H1 (cell line): ENCODE data around the gene SGCD. TPM values are rescaled to one million over a fixed set of nuclear protein-coding genes. Genes with fewer than 3 reads are reported as not detected.

ENCODE experiments used
- CTCF ChIA-PET: fragments of 300-600 bp; sonication (Branson Sonifier 250); formaldehyde crosslinking; loops from one replicate; lab custom pipeline; 2021; ENCODE audit not compliant: partially characterized antibody; lab: Charles Lee
- POLR2A ChIA-PET: fragments of 300-600 bp; sonication (Branson Sonifier 250); formaldehyde crosslinking; loops from one replicate; lab custom pipeline; 2021; ENCODE audit warnings: inconsistent platforms; ENCODE audit not compliant: partially characterized antibody; lab: Charles Lee
- DNase-seq, 2 experiments: peaks; one replicate each; pipeline versions ENCODE4 v3.0.0 to v3.0.0-alpha.2; 2010 to 2022; ENCODE audit warnings: low spot score in 2 of 2, low read depth in 1 of 2, mixed read lengths in 1 of 2
- FAIRE-seq: peaks from 2 replicates; lab custom pipeline; 2011; peaks lifted over from hg19 to GRCh38; lab: Jason Lieb, UNC
- H2AFZ ChIP-seq: 2 replicates; pipeline ENCODE4 v1.8.1; 2012; ENCODE audit warnings: low read length, inconsistent platforms
- H2AK5ac ChIP-seq: 2 replicates; pipeline ENCODE4 v1.6.1; 2013; ENCODE audit warnings: low read depth, low read length
- H2BK120ac ChIP-seq: replicated peaks from 2 replicates; pipeline ENCODE3; 2013; ENCODE audit warnings: low read depth, low read length, inconsistent platforms
- H2BK12ac ChIP-seq: 2 replicates; pipeline ENCODE4 v1.6.1; 2013; ENCODE audit warnings: low read depth, low read length
- H2BK15ac ChIP-seq: 2 replicates; pipeline ENCODE4 v1.6.1; 2013; ENCODE audit warnings: low read length
- H2BK20ac ChIP-seq: 2 replicates; pipeline ENCODE4 v1.6.1; 2013; ENCODE audit warnings: low read length
- H2BK5ac ChIP-seq: 2 replicates; pipeline ENCODE4 v1.6.1; 2013; ENCODE audit warnings: low read depth, low read length
- H3K14ac ChIP-seq: 2 replicates; pipeline ENCODE4 v1.6.1; 2013; ENCODE audit warnings: inconsistent platforms; ENCODE audit not compliant: insufficient read length
- H3K18ac ChIP-seq: 2 replicates; pipeline ENCODE4 v1.6.1; 2013; ENCODE audit warnings: low read length; ENCODE audit errors: extremely low read depth
- H3K23ac ChIP-seq: 2 replicates; pipeline ENCODE4 v1.6.1; 2013; ENCODE audit warnings: inconsistent platforms; ENCODE audit not compliant: insufficient read length
- H3K23me2 ChIP-seq: 2 replicates; pipeline ENCODE4 v1.6.1; 2013; ENCODE audit warnings: low read depth, low read length
- H3K27ac ChIP-seq: 2 replicates; pipeline ENCODE4 v1.6.1; 2011; ENCODE audit warnings: low read depth, low read length, inconsistent platforms
- H3K27me3 ChIP-seq, 4 experiments: replicated peaks in 1 of 4; 1 replicate in 1 of 4; 2 replicates in 3 of 4; pipeline versions ENCODE4 v1.6.1 to v1.8.1; 2011 to 2013; ENCODE audit warnings: low read length in 3 of 4, mild to moderate bottlenecking in 3 of 4, inconsistent platforms in 2 of 4, mixed read lengths in 2 of 4, moderate library complexity in 1 of 4; ENCODE audit not compliant: control insufficient read depth in 3 of 4, insufficient read depth in 3 of 4; ENCODE audit errors: extremely low read depth in 1 of 4
- H3K36me3 ChIP-seq, 4 experiments: 2 replicates each; pipeline versions ENCODE4 v1.6.1 to v1.8.1; 2011 to 2013; ENCODE audit warnings: mild to moderate bottlenecking in 4 of 4, low read length in 3 of 4, moderate library complexity in 2 of 4, control low read depth in 1 of 4, inconsistent platforms in 1 of 4; ENCODE audit not compliant: insufficient read depth in 4 of 4, control insufficient read depth in 2 of 4
- H3K4ac ChIP-seq: replicated peaks from 2 replicates; pipeline ENCODE3; 2013; ENCODE audit warnings: low read length, low read depth, mixed read lengths, inconsistent platforms; ENCODE audit not compliant: insufficient read length
- H3K4me1 ChIP-seq, 4 experiments: replicated peaks in 1 of 4; 1 replicate in 1 of 4; 2 replicates in 3 of 4; pipeline versions ENCODE4 v1.6.1 to v1.8.1; 2011 to 2013; ENCODE audit warnings: low read length in 3 of 4, inconsistent platforms in 2 of 4, mixed read lengths in 1 of 4; ENCODE audit not compliant: insufficient read depth in 4 of 4, control insufficient read depth in 3 of 4
- H3K4me2 ChIP-seq, 2 experiments: 2 replicates each; pipeline versions ENCODE4 v1.6.1 to v1.8.1; 2011 to 2013; ENCODE audit warnings: low read depth in 2 of 2, low read length in 2 of 2, control low read depth in 1 of 2, inconsistent platforms in 1 of 2, mild to moderate bottlenecking in 1 of 2; ENCODE audit not compliant: insufficient read depth in 1 of 2
- H3K4me3 ChIP-seq, 4 experiments: fragments of 200-600, 300-600 bp in 1 of 4; sonication (generic), shearing (Covaris generic), sonication (Bioruptor Twin) in 1 of 4; 2 replicates each; pipeline versions ENCODE4 v1.5.1 to v1.8.1; 2011 to 2016; ENCODE audit warnings: low read length in 4 of 4, low read depth in 3 of 4, control low read depth in 2 of 4, inconsistent platforms in 2 of 4, mild to moderate bottlenecking in 2 of 4, mixed read lengths in 1 of 4, moderate library complexity in 1 of 4; ENCODE audit not compliant: insufficient read depth in 2 of 4; ENCODE audit errors: extremely low read depth in 1 of 4
- H3K56ac ChIP-seq: replicated peaks from 2 replicates; pipeline ENCODE3; 2013; ENCODE audit warnings: low read depth, mild to moderate bottlenecking, mixed read lengths, low read length, inconsistent platforms; ENCODE audit not compliant: insufficient read length
- H3K79me1 ChIP-seq: 2 replicates; pipeline ENCODE4 v1.6.1; 2013; ENCODE audit warnings: low read depth, low read length, control low read depth
- H3K79me2 ChIP-seq, 2 experiments: 2 replicates each; pipeline versions ENCODE4 v1.6.1 to v1.8.1; 2012 to 2013; ENCODE audit warnings: low read length in 2 of 2, mild to moderate bottlenecking in 2 of 2, inconsistent platforms in 1 of 2; ENCODE audit not compliant: insufficient read depth in 2 of 2, control insufficient read depth in 1 of 2
- H3K9ac ChIP-seq, 4 experiments: replicated peaks in 1 of 4; 1 replicate in 1 of 4; 2 replicates in 3 of 4; pipeline versions ENCODE4 v1.6.1 to v1.8.1; 2011 to 2013; ENCODE audit warnings: low read depth in 3 of 4, low read length in 3 of 4, control low read depth in 2 of 4, mild to moderate bottlenecking in 2 of 4, moderate library complexity in 2 of 4, inconsistent platforms in 1 of 4; ENCODE audit errors: extremely low read depth in 1 of 4
- H3K9me3 ChIP-seq, 2 experiments: 2 replicates each; pipeline versions ENCODE4 v1.6.1 to v1.8.1; 2012 to 2013; ENCODE audit warnings: mild to moderate bottlenecking in 2 of 2, moderate library complexity in 2 of 2, control low read depth in 1 of 2, inconsistent platforms in 1 of 2, low read depth in 1 of 2, low read length in 1 of 2, mixed read lengths in 1 of 2; ENCODE audit not compliant: insufficient read depth in 2 of 2
- H4K20me1 ChIP-seq, 2 experiments: replicated peaks in 1 of 2; 2 replicates each; pipeline versions ENCODE3 to v1.8.1; 2011 to 2013; ENCODE audit warnings: inconsistent platforms in 2 of 2, low read length in 2 of 2, mild to moderate bottlenecking in 1 of 2; ENCODE audit not compliant: insufficient read depth in 2 of 2, control insufficient read depth in 1 of 2
- H4K5ac ChIP-seq: 2 replicates; pipeline ENCODE4 v1.6.1; 2013; ENCODE audit warnings: low read length, low read depth, mixed read lengths, inconsistent platforms; ENCODE audit not compliant: insufficient read length
- H4K8ac ChIP-seq: 2 replicates; pipeline ENCODE4 v1.8.0; 2013; ENCODE audit warnings: mild to moderate bottlenecking, moderate library complexity, low read length, inconsistent platforms; ENCODE audit not compliant: insufficient read depth; ENCODE audit errors: extremely low read depth
- H4K91ac ChIP-seq: replicated peaks from 2 replicates; pipeline ENCODE3; 2013; ENCODE audit warnings: low read length, mixed read lengths, inconsistent platforms; ENCODE audit not compliant: insufficient read length
- SP1 ChIP-seq: IDR thresholded peaks from 2 replicates; pipeline ENCODE4 v1.6.1; 2011; ENCODE audit warnings: low read depth, low read length
- TCF12 ChIP-seq: IDR thresholded peaks from 2 replicates; pipeline ENCODE4 v1.6.1; 2011; ENCODE audit warnings: low read depth, mild to moderate bottlenecking, low read length
- WGBS, 2 experiments: shearing (Covaris generic) in 1 of 2; methylation state at CpG; one replicate each; pipeline versions ENCODE4 v1.1.6 to v1.1.7; 2013 to 2015; ENCODE audit warnings: low lambda C conversion rate in 2 of 2, mixed read lengths in 2 of 2, inconsistent platforms in 1 of 2, low coverage in 1 of 2, missing lambda C conversion rate in 1 of 2; ENCODE audit not compliant: insufficient replicate concordance in 2 of 2, insufficient coverage in 1 of 2, insufficient read length in 1 of 2; ENCODE audit errors: extremely low coverage in 1 of 2, missing lambda C conversion rate in 1 of 2; 5-methylcytosine and 5-hydroxymethylcytosine counted together
- polyA plus RNA-seq, 7 experiments: library from polyadenylated mRNA; depleted of rRNA in 3 of 7; stranded (reverse) in 5 of 7; unstranded in 2 of 7; fragments of >200 nt in 5 of 7; fragments of 200-250 nt in 2 of 7; gene quantifications; 1 replicate in 5 of 7; 2 replicates in 1 of 7; 4 replicates in 1 of 7; pipeline versions ENCODE4 v1.2.1 to v1.2.3, GENCODE V29; 2011 to 2013; ENCODE audit warnings: missing spikeins in 2 of 7, mixed read lengths in 2 of 7
- total RNA-seq: library from RNA; stranded (reverse); fragmentation: NEBNext Ultra II Directional; extraction: Animal tissue kit (Norgen Biotek cat#: 25700); gene quantifications from 2 replicates; pipeline ENCODE4 v1.2.1, GENCODE V29; 2021
- TF ChIP-seq, protein P1 (sequence below): IDR thresholded peaks from 2 replicates; pipeline ENCODE4 v1.6.1; 2012; ENCODE audit warnings: inconsistent platforms
- TF ChIP-seq, protein P2 (sequence below): IDR thresholded peaks from 2 replicates; pipeline ENCODE4 v1.6.1; 2012; ENCODE audit warnings: low read length, inconsistent platforms

The SGCD gene
- total and polyA plus RNA-seq, 2 of the 8 experiments (the other 6 are each of a cell fraction or from before 2014, with no cell fraction given), result 0.04 to 0.08 TPM

DNA sequence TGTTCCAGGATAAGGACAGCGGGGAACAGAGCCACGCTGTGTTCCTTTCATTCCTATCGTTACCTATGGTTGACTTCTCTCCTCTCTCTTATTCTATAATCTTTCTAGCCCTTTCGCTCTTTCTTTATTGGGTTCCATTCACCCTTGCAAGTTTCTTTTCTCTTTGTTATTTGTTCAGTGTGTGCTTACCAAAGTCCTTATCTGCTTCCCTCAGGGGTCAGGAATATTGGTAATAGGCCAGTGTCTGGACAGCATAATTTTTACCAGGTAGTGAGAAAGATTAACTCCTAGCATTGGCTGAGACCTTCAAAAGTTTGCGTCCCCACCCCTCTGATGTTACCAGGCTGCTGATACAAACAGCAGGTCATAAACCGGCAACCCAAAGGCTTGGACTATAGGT is 4.9 kb downstream of the SGCD start:
- Histone ChIP-seq H2AFZ (no peak overlapping the region), H4K91ac (no peak overlapping the region), H3K27ac (no peak overlapping the region), H2BK15ac (no peak overlapping the region), H2BK5ac (no peak overlapping the region), H2BK20ac (no peak overlapping the region), H3K4me3 (no peak overlapping the region), H3K27me3 (no peaks in the 10 kb centered on the region), H3K79me1 (no peaks in the 10 kb centered on the region), H3K36me3 (no peaks in the 10 kb centered on the region), H2BK120ac (no peak overlapping the region), H3K23me2 (no peaks in the 10 kb centered on the region), H3K56ac (no peak overlapping the region), H2AK5ac (no peak overlapping the region), H2BK12ac (no peak overlapping the region), H3K23ac (no peak overlapping the region), H4K20me1 (no peaks in the 10 kb centered on the region), H4K8ac (no peak overlapping the region), H3K18ac (no peak overlapping the region), H3K4me2 (no peak overlapping the region), H3K9me3 (no peaks in the 10 kb centered on the region), H3K9ac (no peak overlapping the region), H3K79me2 (no peaks in the 10 kb centered on the region), H3K4ac (no peak overlapping the region), H4K5ac (no peak overlapping the region), H3K14ac (no peak overlapping the region), H3K4me1 (no peaks in the 10 kb centered on the region)
- FAIRE-seq (no peak), DNase-seq (no peak)
- CTCF ChIA-PET, result interaction anchor here (0.6 kb wide), 1 partner anchor 800 kb away, joined by 3 read pairs; no protein-coding TSS in a partner anchor
- POLR2A ChIA-PET, result no interaction called here
- TF ChIP-seq, protein P1, sequence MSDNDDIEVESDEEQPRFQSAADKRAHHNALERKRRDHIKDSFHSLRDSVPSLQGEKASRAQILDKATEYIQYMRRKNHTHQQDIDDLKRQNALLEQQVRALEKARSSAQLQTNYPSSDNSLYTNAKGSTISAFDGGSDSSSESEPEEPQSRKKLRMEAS, result no peak
- TF ChIP-seq TCF12, result no peak
- TF ChIP-seq SP1, result no peak
- TF ChIP-seq, protein P2, sequence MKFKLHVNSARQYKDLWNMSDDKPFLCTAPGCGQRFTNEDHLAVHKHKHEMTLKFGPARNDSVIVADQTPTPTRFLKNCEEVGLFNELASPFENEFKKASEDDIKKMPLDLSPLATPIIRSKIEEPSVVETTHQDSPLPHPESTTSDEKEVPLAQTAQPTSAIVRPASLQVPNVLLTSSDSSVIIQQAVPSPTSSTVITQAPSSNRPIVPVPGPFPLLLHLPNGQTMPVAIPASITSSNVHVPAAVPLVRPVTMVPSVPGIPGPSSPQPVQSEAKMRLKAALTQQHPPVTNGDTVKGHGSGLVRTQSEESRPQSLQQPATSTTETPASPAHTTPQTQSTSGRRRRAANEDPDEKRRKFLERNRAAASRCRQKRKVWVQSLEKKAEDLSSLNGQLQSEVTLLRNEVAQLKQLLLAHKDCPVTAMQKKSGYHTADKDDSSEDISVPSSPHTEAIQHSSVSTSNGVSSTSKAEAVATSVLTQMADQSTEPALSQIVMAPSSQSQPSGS, result no peak
- 98% methylated on average over 6 of the region's 6 CpGs; no CpG with 5 or more reads in 1 of the 2 experiments for WGBS, 2 experiments
